Stimulated activated naive CD8-positive, alpha-beta T cell treated with anti-CD3 and anti-CD28 coated beads, Interleukin-15, Interleukin-2, amounts not matched to agents 100 U/mL and 50 U/mL, for 24 hours (primary cell): ENCODE data around the gene PARD3.
A peak's percentile ranks its signal among the peaks of the same experiment; 100 is the strongest.
"Not testable (repeated sequence)": the region's sequence is repeated elsewhere in the genome, so short reads cannot be mapped to it uniquely, and the experiment has no call there.

Experiments
- ATAC-seq: fragments of 150-1000 bp; cut with Tn5 transposase; one replicate; pipeline ENCODE4 v1.10.0; 2021
- DNase-seq: peaks from one replicate; pipeline ENCODE4 v3.0.0; 2021

PARD3 gene

GRCh38 chr10:34797155-34797554 lies 17.9 kb downstream of the PARD3 start:
- ATAC-seq, result no peak
- no peak for DNase-seq

GRCh38 chr10:34796133-34796532 lies 19.0 kb downstream of the PARD3 start:
- no peak for DNase-seq
- no peak for ATAC-seq

DNA sequence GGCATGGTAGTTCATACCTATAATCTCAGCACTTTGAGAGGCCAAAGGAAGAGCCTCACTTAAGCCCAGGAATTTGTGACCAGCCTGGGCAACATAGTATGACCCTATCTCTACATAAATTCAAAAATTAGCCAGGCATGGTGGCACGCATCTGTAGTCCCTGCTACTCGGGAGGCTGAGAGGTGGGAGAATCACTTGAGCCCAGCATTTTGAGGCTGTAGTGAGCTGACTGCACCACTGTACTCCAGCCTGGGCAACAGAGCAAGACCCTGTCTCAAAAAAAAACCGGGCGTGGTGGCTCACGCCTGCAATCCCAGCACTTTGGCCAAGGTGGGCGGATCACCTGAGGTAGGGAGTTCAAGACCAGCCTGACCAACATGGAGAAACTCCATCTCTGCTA lies 19.8 kb downstream of the PARD3 start:
- DNase-seq (no peak), ATAC-seq (no peak)

GRCh38 chr10:34794835-34795234 lies 20.3 kb downstream of the PARD3 start:
- DNase-seq (no peak), ATAC-seq (no peak)

DNA sequence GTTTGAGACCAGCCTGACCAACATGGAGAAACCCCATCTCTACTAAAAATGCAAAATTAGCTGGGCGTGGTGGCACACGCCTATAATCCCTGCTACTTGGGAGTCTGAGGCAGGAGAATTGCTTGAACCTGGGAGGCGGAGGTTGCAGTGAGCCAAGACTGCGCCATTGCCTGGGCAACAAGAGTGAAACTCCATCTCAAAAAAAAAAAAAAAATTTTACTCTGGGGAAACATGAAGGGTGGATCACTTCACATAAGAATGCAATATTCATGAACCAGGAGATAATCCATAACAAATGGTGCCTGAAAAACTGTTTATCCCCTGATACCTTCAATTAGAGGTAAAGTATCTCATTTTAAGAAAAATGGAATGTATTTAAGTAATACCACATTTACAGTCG lies 21.5 kb downstream of the PARD3 start:
- not testable (repeated sequence) for ATAC-seq, DNase-seq

GRCh38 chr10:34792881-34793280 lies 22.2 kb downstream of the PARD3 start:
- ATAC-seq (no peak), DNase-seq (no peak)

DNA sequence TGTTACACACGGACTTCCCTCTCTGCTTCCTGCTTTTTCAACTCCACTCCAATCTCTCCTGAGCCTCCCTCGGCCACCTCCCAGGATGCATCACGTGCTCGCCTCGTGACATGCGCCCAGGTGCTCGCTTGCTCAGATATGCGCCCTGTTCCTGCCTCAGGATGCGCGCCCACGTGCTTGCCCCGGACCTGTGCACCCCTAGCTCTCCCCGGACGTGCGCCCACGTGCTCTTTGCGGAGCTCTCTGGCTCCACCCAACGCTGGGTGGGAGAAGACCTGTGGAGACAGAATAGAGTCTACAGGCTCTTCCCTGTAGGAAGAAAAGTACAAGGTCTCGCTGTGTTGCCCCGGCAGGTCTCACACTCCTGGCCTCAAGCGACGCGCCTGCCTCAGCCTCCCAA lies 23.1 kb downstream of the PARD3 start:
- ATAC-seq (no peak), DNase-seq (no peak)

DNA sequence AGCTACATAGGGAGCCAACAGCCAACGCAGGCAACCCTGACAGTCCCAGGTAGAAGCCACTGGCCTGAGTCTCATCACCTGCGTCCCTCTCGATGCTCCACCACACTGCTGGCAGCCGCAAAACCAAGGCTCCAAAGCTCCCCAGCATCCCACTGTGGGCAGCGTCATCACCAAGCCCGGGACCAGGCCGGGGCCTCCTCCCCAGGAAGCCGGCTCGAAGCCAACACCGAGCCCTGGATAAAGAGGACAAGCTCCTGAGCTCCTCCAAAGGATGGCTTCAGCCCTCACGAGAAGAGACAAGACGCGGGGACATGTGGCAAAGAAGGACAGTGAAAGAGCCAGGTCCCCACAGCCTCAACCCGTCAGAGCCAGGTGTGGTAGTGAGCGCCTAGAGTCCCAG lies 23.9 kb downstream of the PARD3 start:
- ATAC-seq (no peak), DNase-seq (no peak)

DNA sequence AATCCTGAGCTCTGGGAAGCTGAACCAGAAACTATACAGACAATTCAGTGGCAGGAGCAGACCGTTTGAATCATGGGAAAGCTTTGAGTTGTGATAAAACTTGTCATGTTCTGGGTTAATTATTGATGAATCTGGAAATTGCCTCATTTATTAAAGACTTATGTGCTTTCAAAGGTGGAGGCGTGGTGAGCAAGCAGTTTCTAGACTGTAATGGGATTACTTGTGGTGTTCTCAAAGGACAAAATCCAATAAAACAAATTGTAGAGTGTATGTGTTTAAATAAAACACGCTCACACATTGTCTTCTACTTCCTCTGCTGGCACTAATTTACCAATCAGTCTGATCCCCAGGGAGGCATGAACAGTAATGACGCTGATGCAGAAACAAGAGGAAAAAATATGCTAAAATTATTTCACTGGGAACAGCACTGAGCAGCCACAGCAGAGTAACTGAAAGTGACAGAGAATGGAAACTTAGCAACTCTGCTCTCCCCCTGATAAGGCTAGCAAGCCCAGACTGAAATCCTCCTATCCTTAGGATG lies 25.1 kb downstream of the PARD3 start:
- ATAC-seq, result no peak
- no peak for DNase-seq

- ATAC-seq, result no peak
- no peak for DNase-seq
Measured at GRCh38 chr10:34786464-34786863, 28.6 kb downstream of the PARD3 start.

DNA sequence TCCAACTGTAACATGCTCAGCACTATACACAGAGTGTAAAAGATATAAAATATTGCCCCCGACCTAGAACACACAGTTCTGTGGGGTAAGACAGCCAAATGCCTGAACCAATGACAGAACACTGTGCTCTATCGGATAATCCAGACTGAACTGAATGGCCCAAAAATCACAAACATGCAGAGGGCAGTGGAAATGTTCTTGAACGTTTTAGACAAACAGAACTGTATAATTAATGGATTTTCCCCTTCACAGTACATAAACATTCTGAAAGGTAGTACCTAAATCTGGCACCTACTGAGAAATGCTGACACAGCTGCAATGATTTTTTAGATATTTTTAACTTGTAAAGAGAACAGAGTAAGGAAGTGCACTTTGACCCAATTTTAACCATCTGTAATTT lies 33.4 kb downstream of the PARD3 start:
- no peak for DNase-seq
- no peak for ATAC-seq

DNA sequence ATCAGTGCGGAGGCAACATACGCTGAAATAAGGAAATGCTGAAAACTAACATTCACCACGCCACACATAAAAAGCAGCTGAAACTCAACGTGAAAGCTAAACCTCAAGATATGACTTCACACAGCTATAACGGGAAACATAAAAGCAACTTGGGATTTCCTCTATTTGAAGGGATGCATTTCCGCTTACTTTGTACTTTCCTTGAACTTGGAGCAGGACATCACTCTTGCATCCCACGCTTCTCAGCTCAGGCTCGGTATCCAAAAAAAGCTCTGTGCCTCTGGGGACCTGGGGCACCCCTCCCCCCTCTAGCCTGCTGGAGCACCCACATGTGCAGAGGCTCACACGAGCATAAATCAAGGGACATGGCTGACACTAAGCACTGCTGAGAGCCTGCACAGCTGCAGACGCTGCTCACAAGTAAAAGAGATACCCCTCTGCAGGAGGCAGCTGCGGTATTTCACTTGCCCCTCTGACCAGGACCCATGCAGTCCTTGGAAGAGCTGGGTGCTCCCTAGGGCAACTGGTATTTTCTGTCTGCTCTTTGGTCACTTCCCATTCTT lies 34.2 kb downstream of the PARD3 start:
- ATAC-seq (peak; percentile 43), DNase-seq (peak; percentile 3)

DNA sequence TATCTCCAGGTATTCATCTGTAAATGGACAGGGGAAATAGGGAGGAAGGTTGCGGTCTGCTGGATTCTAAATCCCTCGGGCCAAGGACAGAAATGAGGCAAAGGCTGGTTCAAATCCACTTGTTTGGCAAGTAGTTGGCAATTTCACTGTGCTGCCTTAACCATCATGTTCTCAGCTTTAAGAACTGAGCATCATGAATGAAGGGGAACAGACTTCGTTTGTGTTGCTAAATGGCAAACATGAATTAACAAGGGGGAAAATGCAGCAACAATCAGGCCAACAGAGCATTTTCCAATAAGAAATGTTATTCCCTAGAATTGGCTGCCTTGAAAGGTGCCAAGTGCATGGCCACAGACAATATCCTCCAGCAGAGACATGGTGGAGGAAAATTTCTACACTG lies 36.9 kb downstream of the PARD3 start:
- DNase-seq (no peak), ATAC-seq (no peak)

- DNase-seq, result no peak
Measured at GRCh38 chr10:34776090-34776690, 38.9 kb downstream of the PARD3 start.

GRCh38 chr10:34775044-34775637 lies 40.0 kb downstream of the PARD3 start:
- no peak for DNase-seq

More at GRCh38 chr10:34776090-34776690, 38.9 kb downstream of the PARD3 start:
- ATAC-seq, result no peak

DNA sequence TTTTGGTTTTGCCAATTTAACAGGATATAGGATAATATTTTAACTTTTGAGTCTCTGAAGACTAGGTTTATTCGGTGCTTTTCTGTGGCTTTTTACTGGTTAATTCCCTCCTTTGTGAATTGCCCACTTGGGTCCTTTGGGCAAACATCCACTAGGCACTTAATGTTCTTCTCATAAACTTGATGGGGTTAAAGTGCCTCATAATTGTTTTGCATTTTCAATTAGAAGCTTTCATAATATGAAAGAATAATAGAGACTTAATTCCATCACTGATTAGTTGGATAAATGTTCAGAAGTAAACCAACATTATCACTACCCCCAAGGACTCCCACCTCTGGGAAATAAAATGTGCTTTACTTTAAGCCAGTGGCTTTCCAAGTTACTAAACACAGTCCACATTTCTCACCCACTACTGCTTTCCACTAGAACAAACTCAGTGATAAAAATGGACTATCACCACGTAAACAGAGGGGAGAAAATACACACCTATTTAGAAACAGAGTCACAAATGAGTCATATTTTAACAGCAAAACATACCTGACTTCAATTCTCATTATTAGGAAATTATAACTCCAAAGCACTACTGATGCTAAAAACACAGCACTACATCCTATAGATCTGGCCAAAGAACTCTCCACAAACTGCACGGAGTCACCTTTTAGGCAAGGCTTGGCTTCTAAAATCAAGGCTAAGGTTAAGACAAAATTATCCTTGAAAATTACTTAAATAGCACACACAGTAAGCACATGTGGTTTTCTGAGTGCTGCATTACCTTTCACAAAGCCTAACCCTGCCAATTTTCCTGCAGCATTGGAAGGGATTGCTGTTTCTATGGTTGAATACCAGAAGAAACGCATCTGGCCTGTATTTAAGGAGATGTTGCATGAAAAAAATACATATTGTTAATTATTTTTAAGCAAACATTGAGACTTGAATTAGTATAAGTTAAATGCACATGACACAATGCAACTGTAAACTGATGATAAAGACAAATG lies 41.2 kb downstream of the PARD3 start:
- ATAC-seq, result no peak
- DNase-seq, result no peak

More at GRCh38 chr10:34775044-34775637, 40.0 kb downstream of the PARD3 start:
- no peak for ATAC-seq

GRCh38 chr10:34771525-34771924 lies 43.6 kb downstream of the PARD3 start:
- no peak for DNase-seq
- no peak for ATAC-seq

DNA sequence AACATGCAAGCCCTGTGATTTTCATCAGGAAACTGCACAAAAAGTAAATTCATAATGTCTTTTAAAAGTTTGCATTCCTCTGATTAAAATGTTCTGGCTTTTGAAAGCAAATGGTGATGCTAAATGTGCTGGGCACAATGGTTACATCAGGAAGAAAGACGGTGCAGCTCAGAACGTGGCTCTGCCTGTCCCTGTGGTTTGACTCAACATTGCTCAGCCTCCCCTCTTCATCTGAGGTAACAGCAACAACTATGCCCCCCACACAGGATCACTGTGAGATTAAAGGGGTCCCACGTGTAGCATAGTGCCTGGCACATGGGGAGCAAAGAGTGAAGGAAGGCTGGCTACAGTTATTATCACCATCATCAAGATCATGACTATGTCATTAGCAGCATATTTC lies 44.0 kb downstream of the PARD3 start:
- no peak for ATAC-seq
- DNase-seq, result no peak

DNA sequence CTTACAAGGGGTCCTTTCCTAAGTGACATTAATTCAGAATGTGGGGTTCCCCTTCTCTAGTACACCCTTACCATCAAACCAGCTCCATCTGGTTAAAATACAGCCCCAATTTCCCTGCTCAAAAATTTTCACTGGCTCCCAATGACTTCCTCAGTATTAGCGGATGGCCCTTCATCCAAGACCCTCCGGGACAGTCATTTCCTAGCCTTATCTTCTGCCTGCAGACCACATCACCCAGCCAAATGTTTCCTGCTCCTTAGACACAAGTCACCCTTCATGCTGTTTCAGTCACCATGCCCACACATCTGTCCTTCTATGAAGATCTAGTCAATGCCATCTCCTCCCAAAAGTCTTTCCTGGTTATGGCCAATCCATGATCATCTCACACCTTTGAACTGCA lies 45.2 kb downstream of the PARD3 start:
- no peak for DNase-seq
- no peak for ATAC-seq

DNA sequence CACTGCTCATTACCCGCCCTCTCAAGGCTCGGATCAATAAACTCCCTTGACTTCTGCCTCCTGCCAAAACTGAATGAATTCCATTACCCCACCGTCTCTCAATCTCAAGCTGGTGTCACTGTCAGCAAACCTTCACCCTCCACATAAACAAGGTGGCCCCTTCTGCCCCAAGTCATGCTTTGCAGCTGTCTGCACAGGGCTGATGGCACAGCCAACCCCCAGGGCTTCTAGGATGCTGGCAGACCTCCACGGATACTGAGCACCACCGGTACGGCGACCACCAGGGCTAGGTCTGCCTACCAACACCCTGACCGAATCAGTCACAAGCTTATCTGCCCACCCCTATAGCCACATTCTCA lies 46.1 kb downstream of the PARD3 start:
- DNase-seq (no peak), ATAC-seq (no peak)

- ATAC-seq, result no peak
- no peak for DNase-seq
Measured at GRCh38 chr10:34768261-34768971, 46.7 kb downstream of the PARD3 start.
